ENCODE results near the gene MON1B. TPM values are rescaled to one million over a fixed set of nuclear protein-coding genes. Genes with fewer than 3 reads are reported as not detected.

Gene MON1B
- total RNA-seq (2012; rRNA removed) (5.2 and 7.2 TPM in 2 replicates), polyA plus RNA-seq (2012; rRNA removed) (16.8 and 19.2 TPM in 2 replicates), Bru-seq, nascent RNA (percentile 78 among the genes with signal in this experiment), BruChase-seq, experiment 1, labeled RNA remaining after a 6-hour chase (percentile 82 among the genes with signal in this experiment), BruChase-seq, experiment 2, labeled RNA remaining after a 2-hour chase (percentile 88 among the genes with signal in this experiment)
- 12.7 and 19.6 TPM in 2 replicates for polyA plus RNA-seq (2012; cell fraction: cytosol; rRNA removed)
- polyA plus RNA-seq (2012; cell fraction: nucleus; rRNA removed; ENCODE audit: low replicate concordance) = 31.1 and 51.6 TPM in 2 replicates
- long read RNA-seq, full-length matches to known transcripts = 22 of 49 reads
- long read RNA-seq, partial matches to known transcripts = 11 of 49 reads
- long read RNA-seq, other reads (novel, unspliced or antisense) = 16 of 49 reads

- H3K9ac ChIP-seq (ENCODE audit: low read depth, low read length) = peak within 1 kb of the TSS; percentile 71
- peak within 1 kb of the TSS; percentile 34 for H3K18ac ChIP-seq (ENCODE audit: low read depth, low read length)
- no peak within 1 kb of the TSS for H2BK20ac ChIP-seq (ENCODE audit: low read depth, low read length)
- peak within 1 kb of the TSS; percentile 74 for H3K14ac ChIP-seq (replicated peaks; ENCODE audit: low read depth, low read length)
- H4K8ac ChIP-seq (ENCODE audit: low read depth in 2 of 2, low read length in 2 of 2) = peak within 1 kb of the TSS; percentile 31 to 95
- H3K56ac ChIP-seq (ENCODE audit: extremely low read depth, insufficient read depth, low read length) = peak within 1 kb of the TSS; percentile 79
- H3K9me3 ChIP-seq (ENCODE audit: control insufficient read depth, insufficient read depth, low read length) = no peaks in the 10 kb centered on the region
- peaks cover 16 to 26% of the 10 kb centered on the region in 2 experiments for H3K79me1 ChIP-seq (ENCODE audit: low read depth in 1 of 2, low read length in 2 of 2)
- peaks cover 6% of the 10 kb centered on the region for H3K9me1 ChIP-seq (ENCODE audit: insufficient read depth, low read length)
- H4K91ac ChIP-seq (ENCODE audit: insufficient read depth, low read depth, low read length) = peak within 1 kb of the TSS; percentile 73
- peak within 1 kb of the TSS; percentile 86 for H3K27ac ChIP-seq (ENCODE audit: insufficient read depth, low read length)
- peak; percentile 98 for DNase-seq
- peak within 1 kb of the TSS; percentile 20 for H2AK5ac ChIP-seq (ENCODE audit: low read depth, low read length)
- peak within 1 kb of the TSS; percentile 84 for H3K23ac ChIP-seq (ENCODE audit: low read depth, low read length)
- peak within 1 kb of the TSS; percentile 91 for H2AFZ ChIP-seq (replicated peaks; ENCODE audit: low read length, poor library complexity)
- no peaks in the 10 kb centered on the region for H3K4me1 ChIP-seq (ENCODE audit: control insufficient read depth, insufficient read depth, low read length)
- H3K27me3 ChIP-seq (ENCODE audit: control insufficient read depth, insufficient read depth, low read length) = no peaks in the 10 kb centered on the region
- H2BK5ac ChIP-seq (ENCODE audit: low read depth, low read length, poor library complexity, severe bottlenecking) = peak within 1 kb of the TSS; percentile 63
- POLR2A ChIA-PET (ENCODE audit: unreplicated experiment) = no interaction called here
- H3K4me3 ChIP-seq (ENCODE audit: insufficient read depth, low read depth, low read length) = peak within 1 kb of the TSS; percentile 71
- peak; percentile 100 for ATAC-seq (ENCODE audit: low read depth)
- peak within 1 kb of the TSS; percentile 91 for H3K4ac ChIP-seq (ENCODE audit: low read depth, low read length)
- intact Hi-C loops (cut with micrococcal nuclease) = no loop called here
- BruUV-seq (replicated peaks) = TSS peak; percentile 65
- H2AK9ac ChIP-seq (replicated peaks; ENCODE audit: low read depth, low read length, poor library complexity) = peak within 1 kb of the TSS; percentile 95
- WGBS, 2 experiments (ENCODE audit: extremely low coverage in 2 of 2, insufficient read length in 1 of 2) = 0% methylated on average over 18 of the region's 63 CpGs; no CpG with 5 or more reads in 1 of the 2 experiments
- peak within 1 kb of the TSS; percentile 98 for H3K4me2 ChIP-seq (ENCODE audit: low read depth, low read length)
- peak within 1 kb of the TSS; percentile 74; the same call in 1 of the 2 replicates for H2BK120ac ChIP-seq (ENCODE audit: low read depth, low read length)
- no peak within 1 kb of the TSS; the same call in 2 of the 3 replicates for H2BK15ac ChIP-seq (ENCODE audit: low read depth, low read length)
- H3K36me3 ChIP-seq (ENCODE audit: control insufficient read depth, insufficient read depth, low read length) = peaks cover 22% of the 10 kb centered on the region
- dilution Hi-C loops (cut with HindIII; ENCODE audit: low sequenced_read_pairs, unreplicated experiment) = no loop called here
- H4K5ac ChIP-seq (ENCODE audit: low read depth, low read length) = peak within 1 kb of the TSS; percentile 75
- CTCF ChIA-PET = interaction anchor here (0.5 kb wide), 1 partner anchor 10 kb away, joined by 3 read pairs; no protein-coding TSS in a partner anchor
- H4K20me1 ChIP-seq (ENCODE audit: insufficient read depth, low read length) = no peaks in the 10 kb centered on the region
- in situ Hi-C loops (cut with MboI; ENCODE audit: low sequenced_read_pairs) = no loop called here
- TF ChIP-seq ELK1 (IDR thresholded peaks at IDR 0.05; ENCODE audit: borderline replicate concordance, low read depth, low read length) (0 out of 2 replicates have a peak, but pooled peaks have one; percentile 4), USF2 (IDR thresholded peaks at IDR 0.05; ENCODE audit: low read depth, low read length) (no peak), MAFK (IDR thresholded peaks at IDR 0.05; ENCODE audit: low read depth, low read length) (peak; percentile 17; the same call in 1 of the 2 replicates), RFX5 (IDR thresholded peaks at IDR 0.05; ENCODE audit: low read depth, low read length) (no peak), SMC3 (IDR thresholded peaks at IDR 0.05; ENCODE audit: low read depth, low read length) (no peak), BHLHE40 (IDR thresholded peaks at IDR 0.05; ENCODE audit: low read depth, low read length) (no peak), POLR2A (IDR thresholded peaks at IDR 0.05; ENCODE audit: low read depth, low read length) (peak; percentile 88), CEBPB (IDR thresholded peaks at IDR 0.05; ENCODE audit: low read depth, low read length) (peak; percentile 88), CHD1 (IDR thresholded peaks at IDR 0.05; ENCODE audit: low read depth, low read length) (no peak), NFE2L2 (IDR thresholded peaks at IDR 0.05; ENCODE audit: low read depth, low read length) (no peak), FOS (IDR thresholded peaks at IDR 0.05; ENCODE audit: low read depth, low read length) (no peak; the same call in 1 of the 2 replicates), MXI1 (IDR thresholded peaks at IDR 0.05; ENCODE audit: borderline replicate concordance, low read depth, low read length) (peak; percentile 7; the same call in 1 of the 2 replicates), RCOR1 (IDR thresholded peaks at IDR 0.05; ENCODE audit: insufficient replicate concordance, low read length) (no peak), MAZ (IDR thresholded peaks at IDR 0.05; ENCODE audit: borderline replicate concordance, low read depth, low read length) (peak; percentile 75; the same call in 1 of the 2 replicates), RAD21 (IDR thresholded peaks at IDR 0.05; ENCODE audit: low read length) (no peak)
Observed at GRCh38 chr16:77190478-77191258, at the start of gene MON1B. Gene MON1B, plus strand, starts transcription at chr16:77191190. Its CDS starts 296 bp downstream, at chr16:77191486.
